Testis (tissue), 2 donors: ENCODE data around the gene SCP2.

ENCODE experiments used
- POLR2A ChIP-seq: fragments of 450-650 bp; IDR thresholded peaks from one replicate; pipeline ENCODE4 v1.6.1; 2017; ENCODE audit warnings: antibody characterized with exemption, mild to moderate bottlenecking, moderate library complexity
- TF ChIP-seq, protein P1 (sequence below), 3 experiments: fragments of 450-650 bp in 2 of 3; fragments of 200-600 bp in 1 of 3; sonication (generic) in 1 of 3; IDR thresholded peaks; one replicate each; pipeline ENCODE4 v1.5.1; 2016 to 2019; ENCODE audit warnings: antibody characterized with exemption in 3 of 3, mild to moderate bottlenecking in 2 of 3, moderate library complexity in 1 of 3

DNA sequence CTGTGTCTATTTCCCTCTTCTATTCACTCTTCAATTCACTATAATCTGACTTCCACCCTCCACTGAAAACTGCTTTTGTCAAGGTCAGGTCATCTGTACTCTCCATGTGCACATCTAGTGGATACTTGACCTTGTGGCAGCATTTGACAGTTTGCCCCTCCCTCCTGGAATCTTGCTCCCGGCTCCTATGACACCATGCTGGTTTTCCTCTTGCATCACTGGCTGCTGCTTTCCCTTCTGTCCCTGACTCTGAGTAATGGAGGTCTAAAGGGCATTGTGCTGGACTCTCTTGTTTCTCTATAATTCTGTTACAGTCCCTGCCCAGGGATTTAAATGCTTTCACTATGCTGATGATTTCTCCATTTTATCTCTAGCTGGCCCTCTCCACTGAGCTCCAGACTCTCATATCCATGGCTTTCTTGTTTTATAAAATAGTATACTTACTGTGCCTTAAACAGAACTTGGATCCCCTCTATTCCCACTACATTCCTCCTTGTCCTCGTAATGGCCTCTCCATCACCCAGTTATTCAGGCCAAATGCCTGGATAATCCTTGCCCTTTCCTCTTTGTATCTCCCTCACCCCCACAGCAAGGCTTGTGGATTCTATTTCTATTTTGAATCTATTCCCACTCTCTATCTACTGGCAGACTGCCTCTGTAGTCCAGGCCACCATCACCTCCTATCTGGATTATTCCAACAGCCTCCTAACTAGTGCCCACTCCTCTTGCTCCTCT is 98.1 kb downstream of the SCP2 start:
- TF ChIP-seq, protein P1, sequence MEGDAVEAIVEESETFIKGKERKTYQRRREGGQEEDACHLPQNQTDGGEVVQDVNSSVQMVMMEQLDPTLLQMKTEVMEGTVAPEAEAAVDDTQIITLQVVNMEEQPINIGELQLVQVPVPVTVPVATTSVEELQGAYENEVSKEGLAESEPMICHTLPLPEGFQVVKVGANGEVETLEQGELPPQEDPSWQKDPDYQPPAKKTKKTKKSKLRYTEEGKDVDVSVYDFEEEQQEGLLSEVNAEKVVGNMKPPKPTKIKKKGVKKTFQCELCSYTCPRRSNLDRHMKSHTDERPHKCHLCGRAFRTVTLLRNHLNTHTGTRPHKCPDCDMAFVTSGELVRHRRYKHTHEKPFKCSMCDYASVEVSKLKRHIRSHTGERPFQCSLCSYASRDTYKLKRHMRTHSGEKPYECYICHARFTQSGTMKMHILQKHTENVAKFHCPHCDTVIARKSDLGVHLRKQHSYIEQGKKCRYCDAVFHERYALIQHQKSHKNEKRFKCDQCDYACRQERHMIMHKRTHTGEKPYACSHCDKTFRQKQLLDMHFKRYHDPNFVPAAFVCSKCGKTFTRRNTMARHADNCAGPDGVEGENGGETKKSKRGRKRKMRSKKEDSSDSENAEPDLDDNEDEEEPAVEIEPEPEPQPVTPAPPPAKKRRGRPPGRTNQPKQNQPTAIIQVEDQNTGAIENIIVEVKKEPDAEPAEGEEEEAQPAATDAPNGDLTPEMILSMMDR (IDR thresholded peaks at IDR 0.05), result no peak
- TF ChIP-seq POLR2A, result no peak
